HG02623 (cell line): ENCODE measurements around the gene CCNI2.
"Not testable (repeated sequence)": the region's sequence is repeated elsewhere in the genome, so short reads cannot be mapped to it uniquely, and the experiment has no call there.

Experiments
- ATAC-seq: cut with Tn5 transposase; IDR thresholded peaks from one replicate; pipeline ENCODE4 v1.9.1; 2021; ENCODE audit warnings: moderate library complexity; ENCODE audit not compliant: unreplicated experiment

CCNI2 gene

DNA sequence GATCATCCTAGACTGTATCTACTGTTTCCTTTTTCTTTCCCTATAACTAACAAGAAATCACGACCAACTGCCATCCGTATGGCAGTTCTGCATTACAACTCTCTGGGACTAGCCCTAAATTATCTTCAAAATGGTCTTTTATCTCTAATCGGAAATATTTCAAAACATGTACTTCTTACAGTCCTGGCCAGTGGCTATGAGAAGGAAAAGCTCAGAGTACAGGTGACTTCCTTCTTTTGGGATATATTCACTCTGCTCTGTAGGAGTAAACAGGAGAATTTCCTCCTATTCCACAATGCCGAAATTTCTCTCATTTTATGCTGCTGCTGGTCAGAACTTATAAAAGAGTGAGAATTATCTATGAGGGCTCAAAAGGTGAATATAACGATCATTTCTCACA is 31.6 kb downstream of the CCNI2 start:
- ATAC-seq, result no peak

DNA sequence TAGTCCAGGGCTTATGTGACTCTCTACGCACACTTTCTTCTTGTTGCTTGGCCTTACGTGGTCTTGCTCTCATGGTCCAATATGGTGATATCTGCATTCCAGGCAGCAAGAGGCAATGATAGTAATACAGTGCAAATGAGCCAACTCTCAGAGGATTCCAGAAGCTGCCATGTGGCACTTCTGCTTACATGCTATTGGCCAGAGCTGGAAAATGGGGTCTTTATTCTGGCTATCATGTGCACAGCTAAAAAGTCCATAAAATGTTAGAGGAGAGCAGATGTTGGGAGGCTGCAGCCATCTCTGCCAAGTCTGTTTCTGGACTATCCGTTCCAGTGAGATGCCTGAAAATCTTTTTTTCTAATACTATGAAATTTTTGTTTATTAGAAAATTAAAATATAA is 32.7 kb downstream of the CCNI2 start:
- no peak for ATAC-seq

DNA sequence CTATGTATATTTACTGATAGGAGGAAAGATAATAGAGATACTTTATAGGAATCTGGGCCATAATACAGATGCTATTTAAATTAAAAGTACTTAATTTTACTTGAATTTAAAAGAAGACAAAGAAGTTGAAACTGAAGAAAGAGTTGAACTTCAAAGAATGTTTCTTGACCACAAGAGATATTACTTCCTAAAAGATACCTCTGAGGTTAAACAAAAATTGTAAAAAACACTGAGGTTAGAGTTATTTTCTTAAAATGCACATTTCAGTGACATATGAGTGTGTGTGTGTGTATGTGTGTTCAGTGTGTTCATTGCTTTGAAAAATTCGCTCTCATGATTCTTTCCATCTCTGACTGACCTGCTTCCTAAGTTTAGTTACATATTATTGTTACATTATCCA is 33.4 kb downstream of the CCNI2 start:
- no peak for ATAC-seq

DNA sequence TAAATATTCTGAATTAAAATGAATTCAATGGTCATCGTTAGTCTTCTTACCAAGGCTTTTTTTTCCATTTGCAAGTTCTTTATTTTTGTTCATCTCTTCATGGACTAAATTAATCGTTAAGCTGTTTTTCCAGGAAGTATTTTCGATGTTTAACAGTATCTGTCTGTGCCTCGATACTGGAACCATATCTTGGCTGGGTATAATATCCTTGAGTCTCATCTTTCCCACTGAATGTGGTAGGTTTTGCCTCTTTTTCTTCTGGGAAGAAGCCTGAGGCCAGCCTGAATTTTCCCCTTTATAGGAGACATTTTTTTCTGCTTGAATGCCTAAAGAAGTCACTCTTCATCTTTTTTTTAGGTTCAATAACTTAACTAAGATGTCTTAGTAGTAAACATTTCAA is 33.8 kb downstream of the CCNI2 start:
- ATAC-seq, result no peak

DNA sequence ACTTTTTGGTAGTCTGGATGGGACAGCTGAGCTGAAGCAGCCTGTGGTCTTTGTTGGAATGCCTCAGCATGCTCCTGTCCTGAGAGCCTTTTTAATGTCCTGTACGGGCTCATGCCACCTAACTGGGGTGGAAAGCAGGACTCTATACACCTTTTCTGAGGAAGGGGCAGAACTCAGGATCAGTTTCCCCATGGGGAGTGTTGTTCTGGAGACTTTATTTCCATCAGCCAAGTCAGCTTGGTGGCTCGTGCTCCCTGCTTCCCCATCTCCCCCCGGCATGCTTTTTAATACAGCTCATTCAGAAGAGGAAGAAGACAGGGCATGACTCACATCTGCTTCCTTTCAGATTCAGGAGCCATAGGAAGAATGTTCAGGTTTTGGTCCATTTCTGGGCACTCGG is 34.9 kb downstream of the CCNI2 start:
- no peak for ATAC-seq

DNA sequence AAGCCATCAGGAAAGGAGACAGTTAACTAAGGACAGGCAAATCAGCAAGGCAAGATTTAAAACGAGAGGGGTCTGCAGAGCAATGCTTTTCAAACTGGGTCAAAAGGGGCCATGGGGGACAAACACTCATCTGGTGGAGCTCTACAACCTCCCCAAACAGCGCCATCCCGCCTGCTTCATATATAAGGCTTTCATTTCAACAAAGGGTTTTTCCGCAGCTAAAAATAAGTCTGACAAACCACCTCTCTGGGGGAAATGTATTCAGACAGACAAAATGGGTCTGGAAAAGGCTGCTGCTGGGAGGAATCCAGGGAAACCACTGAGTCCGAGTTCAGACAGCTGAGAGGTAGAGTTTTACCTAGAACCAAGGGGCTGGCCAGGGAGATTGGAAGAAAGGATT is 38.1 kb downstream of the CCNI2 start:
- ATAC-seq, result no peak

DNA sequence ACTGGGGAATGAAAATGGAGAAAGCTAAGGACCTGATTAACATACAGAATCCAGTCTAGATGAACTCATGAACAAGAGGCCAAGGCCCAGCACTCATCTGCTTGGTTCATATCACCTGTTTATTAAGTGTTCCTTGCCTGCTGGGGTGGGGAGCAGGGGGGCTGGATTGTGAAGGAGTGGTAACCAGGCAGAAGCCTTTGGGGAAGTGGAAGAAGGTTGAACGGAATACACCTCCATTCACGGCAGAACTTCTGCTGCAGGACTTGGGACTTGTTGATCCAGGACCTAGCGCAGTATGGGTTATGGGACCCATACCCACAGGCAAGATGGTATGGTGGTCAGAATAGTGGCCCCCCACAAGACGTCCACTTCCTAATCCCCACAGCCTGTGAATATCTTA is 38.6 kb downstream of the CCNI2 start:
- ATAC-seq, result no peak

DNA sequence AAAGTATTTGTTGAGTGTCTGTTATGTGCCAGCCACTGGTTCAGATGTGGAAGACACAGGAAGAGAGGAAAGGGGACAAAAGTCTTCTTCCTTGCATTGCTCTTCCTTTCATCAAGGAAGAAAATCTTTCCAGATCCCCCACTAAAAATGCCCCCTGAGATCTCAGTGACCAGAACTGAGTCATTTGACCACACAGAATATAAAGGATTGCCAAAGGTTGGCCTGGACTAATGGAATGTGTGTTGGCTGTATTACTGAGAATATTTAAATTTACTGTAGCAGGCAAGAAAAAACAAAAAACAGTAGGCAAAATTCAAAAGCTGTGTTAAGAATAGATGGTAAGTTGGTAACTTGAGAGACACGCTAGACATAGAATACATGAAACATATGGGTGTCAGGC is 39.9 kb downstream of the CCNI2 start:
- no peak for ATAC-seq

DNA sequence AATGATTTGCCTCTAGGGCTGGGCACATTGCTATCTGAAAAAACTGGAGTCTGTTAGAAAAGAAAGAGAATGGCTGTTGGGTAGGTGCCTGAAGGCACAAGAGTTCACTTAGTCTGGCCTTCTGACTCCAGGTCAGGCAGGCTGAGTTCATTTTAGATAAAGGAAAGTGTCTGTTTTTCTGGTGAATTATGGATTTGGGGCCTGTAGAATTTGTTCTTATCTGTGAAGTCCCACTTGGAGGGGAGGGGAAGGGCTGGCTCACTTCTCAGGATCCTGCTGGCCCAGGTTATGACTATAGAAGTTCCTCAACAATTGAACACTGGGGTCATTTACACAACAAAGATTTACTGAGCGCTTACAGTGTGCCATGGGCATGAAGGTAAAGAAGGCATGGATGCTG is 41.3 kb downstream of the CCNI2 start:
- ATAC-seq, result no peak

DNA sequence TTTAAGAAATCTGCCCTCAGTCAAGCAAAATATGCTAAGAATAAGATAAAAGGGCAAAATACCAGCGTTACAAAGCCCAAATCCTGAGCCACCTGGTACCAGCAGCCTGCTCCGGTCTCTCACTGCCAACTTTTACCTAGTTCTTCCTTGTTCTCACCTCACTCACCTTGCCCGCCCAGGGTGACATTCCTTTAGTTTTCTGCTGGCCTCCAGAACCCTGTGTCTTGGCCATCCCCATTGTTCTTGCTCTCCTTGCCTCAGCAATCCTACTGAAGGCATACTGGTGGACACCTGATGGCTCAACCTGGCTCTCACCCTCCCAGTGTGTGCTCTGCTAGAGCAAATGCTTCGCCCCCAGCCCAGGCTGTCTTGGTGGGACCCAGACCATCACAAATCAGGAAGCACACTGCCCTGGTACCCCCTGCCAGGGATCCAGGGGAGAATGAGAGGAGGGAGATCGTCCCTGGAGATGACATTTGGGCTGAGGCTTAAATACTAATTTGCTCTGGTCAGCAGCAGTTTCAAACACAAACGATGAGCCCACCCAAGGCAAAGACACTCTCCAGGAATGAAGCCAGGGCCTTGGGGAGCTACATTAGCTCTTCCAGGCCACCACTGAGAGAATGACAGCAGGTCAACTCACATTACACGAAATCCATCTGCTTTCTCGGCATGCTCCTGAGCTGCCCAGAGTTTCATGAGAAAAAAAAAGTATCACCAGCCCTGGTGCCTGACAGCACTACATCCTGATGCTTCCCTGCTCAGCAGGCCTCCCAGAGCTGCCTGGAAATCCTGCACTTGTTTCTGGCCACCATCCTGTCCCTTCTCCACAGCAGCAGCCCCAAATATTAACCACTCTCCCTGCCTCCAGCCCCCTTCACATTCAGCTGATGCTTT is 42.0 kb downstream of the CCNI2 start:
- ATAC-seq, result no peak

DNA sequence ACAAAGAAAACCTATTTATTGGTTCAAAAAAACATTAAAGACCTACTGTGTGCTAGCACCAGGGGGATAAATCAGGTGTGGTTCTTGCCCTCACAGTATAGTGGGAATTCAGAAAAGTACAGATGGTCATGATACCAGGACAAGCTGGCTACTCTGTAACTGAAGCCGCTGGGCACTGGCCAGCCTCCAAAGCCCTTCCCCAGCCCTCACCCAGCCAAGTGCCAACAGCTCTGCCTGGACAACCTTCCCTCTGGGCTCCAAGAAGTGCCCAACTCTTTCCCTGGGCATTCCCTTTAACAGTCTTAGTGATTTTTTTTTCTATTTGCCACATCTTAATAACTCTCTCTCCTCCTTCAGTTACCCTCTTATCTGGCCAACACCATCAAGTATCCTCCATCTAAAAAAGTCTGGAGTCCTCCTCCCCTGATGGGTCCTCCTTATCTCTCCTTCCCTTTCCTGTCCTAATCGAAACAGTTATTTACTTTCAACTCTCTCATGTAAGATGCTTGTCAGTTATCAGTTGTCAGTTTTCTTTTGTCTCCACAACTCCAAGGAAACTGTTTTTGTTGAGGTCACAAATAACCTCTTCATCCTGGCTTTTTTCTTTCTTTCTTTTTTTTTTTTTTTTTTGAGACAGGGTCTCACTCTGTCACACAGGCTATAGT is 43.1 kb downstream of the CCNI2 start:
- no peak for ATAC-seq

DNA sequence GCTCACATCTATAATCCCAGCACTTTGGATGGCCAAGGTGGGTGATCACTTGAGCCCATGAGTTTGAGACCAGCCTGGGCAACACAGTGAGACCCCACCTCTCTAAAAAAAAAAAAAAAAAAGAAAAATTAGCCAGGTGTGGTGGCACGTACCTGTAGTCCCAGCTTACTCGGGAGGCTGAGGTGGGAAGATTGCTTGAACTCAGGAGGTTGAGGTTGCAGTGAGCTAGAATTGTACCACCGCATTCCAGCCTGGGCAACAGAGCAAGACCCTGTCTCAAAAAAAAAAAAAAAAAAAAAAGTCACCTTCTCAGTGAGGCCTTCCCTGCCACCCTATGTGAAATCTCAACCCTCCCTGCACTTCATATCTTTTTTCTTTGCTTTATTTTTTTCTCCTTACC is 43.8 kb downstream of the CCNI2 start:
- no peak for ATAC-seq

DNA sequence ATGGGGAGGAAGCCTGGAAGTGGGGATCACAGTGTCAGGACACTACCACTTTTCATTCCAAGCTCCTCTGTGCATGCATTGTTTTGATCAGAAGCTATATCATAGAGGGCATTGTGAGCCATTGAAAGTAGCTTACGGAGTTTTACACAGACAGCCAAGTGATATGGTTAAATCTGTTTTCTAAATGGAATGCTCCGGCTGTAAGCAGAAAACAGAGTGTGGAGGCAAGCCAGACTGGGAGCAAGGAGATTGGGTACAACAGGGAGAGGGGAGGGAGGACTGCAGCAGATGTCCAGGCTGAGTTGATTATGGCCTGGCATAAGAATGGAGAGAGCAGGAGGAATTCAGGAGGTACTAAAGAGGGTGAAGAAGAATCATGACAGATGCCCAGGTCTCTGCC is 50.4 kb downstream of the CCNI2 start:
- ATAC-seq, result no peak

DNA sequence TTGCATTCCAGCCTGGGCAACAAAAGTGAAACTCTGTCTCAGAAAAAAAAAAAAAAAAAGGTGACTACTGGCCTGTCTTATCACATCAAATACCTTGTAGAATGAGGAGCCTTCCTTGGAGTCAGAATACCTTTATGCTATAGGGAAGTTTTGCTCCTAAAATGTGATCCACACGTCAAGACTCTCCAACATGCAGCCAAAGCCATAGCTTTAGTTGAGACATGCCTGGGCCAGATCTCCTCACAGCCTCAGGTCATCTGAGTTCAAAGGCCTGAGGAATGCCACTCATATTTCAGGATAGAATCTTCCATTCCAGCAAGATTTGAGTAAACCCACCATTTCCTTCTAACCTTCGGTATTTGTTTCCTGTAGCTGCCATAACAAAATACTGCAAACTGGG is 52.2 kb downstream of the CCNI2 start:
- ATAC-seq, result no peak

DNA sequence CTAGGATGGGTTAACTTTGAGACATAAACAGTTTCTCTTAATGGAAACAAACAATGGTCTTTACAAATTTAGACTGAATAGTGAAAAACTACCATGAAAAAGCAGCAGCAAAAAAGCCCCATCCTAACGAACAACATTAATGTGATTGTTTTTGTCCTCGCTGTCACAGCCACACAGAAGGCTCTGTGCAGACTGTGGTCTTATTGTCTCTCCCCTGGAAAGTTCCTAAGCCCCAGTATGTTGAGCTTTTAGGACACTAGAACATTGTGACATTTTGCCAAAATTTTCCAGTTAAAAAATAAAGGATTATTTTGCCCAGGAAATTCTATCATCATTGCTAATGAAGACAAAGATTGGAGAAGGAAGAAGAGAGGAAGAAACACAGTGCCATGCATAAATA is 53.3 kb downstream of the CCNI2 start:
- no peak for ATAC-seq

DNA sequence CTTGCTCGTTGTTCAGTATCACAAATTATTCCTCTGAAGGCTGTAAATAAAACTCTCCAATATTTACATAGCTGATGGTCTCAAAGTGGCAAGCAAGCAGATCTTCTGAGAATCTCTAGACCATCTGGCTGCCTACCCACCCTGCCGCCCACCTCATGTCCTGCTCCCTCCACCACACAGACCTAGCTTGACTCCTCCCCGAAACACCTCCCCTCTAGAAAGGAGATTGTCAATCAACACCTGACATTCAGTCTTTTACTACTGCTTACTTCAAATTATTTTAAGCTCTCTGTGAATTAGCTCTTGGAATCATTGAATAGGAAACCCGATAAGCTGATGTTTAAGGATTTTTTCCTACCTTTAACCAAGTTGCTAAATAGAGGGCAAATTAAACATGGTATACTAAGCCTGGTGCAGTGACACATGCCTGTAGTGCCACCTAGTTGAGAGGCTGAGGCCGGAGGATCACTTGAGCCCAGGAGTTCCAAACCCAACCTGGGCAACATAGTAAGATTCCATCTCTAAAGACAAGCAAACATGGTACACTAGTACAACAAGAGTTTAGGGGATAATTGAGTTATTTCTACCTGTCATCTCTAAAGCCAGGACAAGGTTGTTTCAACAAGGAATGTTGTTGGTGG is 54.9 kb downstream of the CCNI2 start:
- ATAC-seq, result no peak

DNA sequence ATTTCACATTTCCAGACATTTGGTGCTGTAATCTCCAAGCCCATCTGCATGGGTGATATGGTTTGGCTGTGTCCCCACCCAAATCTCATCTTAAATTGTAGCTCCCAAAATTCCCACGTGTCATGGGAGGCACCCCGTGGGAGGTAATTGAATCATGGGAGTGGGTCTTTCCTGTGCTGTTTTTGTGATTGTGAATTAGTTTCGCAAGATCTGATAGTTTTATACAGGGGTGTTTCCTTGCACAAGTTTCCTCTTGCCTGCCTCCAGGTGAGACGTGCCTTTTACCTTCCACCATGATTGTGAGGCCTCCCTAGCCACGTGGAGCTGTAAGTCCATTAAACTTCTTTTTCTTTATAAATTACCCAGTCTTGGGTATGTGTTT is 55.5 kb downstream of the CCNI2 start:
- not testable (repeated sequence) for ATAC-seq
